ENCODE results near the gene NTNG2.

GRCh38 chr9:132197856-132198550 is 36.1 kb downstream of the NTNG2 start:
- TF ChIP-seq POLR2AphosphoS5 (IDR thresholded peaks at IDR 0.05; ENCODE audit: low read depth, low read length) (no peak), SIN3A (IDR thresholded peaks at IDR 0.05; ENCODE audit: borderline replicate concordance, insufficient read depth, low read length) (no peak)
- TF ChIP-seq, protein P1, sequence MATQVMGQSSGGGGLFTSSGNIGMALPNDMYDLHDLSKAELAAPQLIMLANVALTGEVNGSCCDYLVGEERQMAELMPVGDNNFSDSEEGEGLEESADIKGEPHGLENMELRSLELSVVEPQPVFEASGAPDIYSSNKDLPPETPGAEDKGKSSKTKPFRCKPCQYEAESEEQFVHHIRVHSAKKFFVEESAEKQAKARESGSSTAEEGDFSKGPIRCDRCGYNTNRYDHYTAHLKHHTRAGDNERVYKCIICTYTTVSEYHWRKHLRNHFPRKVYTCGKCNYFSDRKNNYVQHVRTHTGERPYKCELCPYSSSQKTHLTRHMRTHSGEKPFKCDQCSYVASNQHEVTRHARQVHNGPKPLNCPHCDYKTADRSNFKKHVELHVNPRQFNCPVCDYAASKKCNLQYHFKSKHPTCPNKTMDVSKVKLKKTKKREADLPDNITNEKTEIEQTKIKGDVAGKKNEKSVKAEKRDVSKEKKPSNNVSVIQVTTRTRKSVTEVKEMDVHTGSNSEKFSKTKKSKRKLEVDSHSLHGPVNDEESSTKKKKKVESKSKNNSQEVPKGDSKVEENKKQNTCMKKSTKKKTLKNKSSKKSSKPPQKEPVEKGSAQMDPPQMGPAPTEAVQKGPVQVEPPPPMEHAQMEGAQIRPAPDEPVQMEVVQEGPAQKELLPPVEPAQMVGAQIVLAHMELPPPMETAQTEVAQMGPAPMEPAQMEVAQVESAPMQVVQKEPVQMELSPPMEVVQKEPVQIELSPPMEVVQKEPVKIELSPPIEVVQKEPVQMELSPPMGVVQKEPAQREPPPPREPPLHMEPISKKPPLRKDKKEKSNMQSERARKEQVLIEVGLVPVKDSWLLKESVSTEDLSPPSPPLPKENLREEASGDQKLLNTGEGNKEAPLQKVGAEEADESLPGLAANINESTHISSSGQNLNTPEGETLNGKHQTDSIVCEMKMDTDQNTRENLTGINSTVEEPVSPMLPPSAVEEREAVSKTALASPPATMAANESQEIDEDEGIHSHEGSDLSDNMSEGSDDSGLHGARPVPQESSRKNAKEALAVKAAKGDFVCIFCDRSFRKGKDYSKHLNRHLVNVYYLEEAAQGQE (IDR thresholded peaks at IDR 0.05; ENCODE audit: insufficient read depth in 1 of 2, low read depth in 2 of 2, low read length in 2 of 2) = no peak
